ENCODE measurements around the gene E2F2. TPM values are rescaled to one million over a fixed set of nuclear protein-coding genes. Genes with fewer than 3 reads are reported as not detected.

E2F2 gene
- polyA plus RNA-seq, 3 donors from 2014 or later = 0.28 to 1.3 (median 1.2) TPM

DNA sequence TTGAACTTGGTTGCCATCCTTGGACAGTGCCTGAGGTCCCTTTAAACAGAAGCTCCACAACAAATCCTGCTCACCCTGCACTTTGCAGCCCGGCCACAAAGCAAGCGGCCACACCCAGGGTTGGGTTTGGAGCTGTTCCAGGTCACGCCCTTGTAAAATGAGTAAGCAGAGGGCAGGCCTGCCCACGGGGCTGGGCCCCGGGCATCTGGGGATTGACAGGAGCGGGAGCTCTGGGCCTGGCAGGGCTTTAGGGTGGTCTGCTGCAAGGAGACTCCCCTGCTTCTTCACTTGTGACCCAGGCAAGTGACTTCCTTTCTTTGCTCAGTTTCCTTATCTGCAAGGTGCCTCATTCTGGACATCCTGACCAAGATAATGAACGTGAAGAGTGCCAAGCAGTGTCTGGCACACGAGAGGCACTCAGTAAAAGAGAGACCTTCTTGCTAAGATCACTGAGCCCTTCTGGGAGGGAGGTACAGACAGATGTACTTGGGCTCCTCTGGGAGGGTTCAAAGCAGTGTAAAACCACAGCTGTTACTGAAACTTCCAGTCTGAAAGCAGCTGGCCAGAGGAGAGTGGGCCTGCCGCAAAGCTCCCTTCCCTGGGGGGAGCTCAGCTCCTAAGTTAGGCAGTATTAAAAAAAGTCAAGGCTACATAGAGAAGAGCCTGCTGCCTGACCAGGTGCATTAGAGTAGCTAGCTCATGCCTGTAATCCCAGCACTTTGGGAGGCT, 2.6 kb downstream of the E2F2 start:
- Mint-ChIP-seq H3K36me3 (no peaks in the 10 kb centered on the region), H3K9me3 (no peaks in the 10 kb centered on the region), H3K27ac (peak overlapping the region; percentile 76 to 86 (median 80)), H3K4me1 (peaks cover 83 to 93% of the 10 kb centered on the region in 2 donors), H3K27me3 (ENCODE audit: low read depth in 3 of 3) (peaks cover 2 to 5% (median 4%) of the 10 kb centered on the region in 3 donors), H3K4me3 (peak overlapping the region; percentile 69 to 85 (median 73))
- peak; percentile 45 to 62 (median 48) for DNase-seq

DNA sequence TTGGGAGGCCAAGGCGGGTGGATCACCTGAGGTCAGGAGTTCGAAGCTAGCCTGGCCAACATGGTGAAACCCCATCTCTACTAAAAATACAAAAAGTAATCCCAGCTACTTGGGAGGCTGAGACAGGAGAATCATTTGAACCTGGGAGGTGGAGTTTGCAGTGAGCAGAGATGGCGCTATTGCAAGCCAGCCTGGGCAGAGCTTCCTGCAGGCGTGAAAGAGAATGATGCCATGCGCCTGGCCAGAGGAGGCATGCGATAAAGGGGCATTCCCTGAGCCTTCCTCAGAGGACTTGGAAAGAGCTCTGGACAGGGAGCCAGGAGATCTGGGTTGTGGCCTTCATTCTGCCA, 3.2 kb downstream of the E2F2 start:
- Mint-ChIP-seq H3K27ac (peak overlapping the region; percentile 45 to 86 (median 76)), H3K9me3 (no peaks in the 10 kb centered on the region), H3K27me3 (ENCODE audit: low read depth in 3 of 3) (peaks cover 2 to 5% (median 4%) of the 10 kb centered on the region in 3 donors)

DNA sequence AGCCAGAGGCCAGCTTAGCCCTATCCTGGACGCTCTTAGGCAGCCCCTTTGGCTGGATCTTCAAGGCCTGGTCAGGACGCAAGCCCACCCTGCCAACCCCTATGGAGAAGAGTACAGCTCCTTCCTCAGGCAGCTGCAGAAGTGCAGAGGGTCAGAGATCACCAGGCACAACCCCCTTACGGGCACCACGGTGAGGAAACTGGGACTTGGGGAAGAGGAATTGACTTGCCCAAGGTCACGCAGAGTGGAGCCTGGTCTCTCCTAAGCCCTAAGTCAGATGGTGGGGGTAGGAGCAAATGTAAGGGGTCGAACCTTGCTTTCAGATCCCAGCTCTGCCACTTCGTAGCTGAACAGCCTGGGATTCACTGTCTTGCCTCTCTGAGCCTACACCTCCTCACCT, 3.7 kb downstream of the E2F2 start:
- Mint-ChIP-seq H3K27ac (peak overlapping the region in 3 of 6 donors; percentile 69 to 77 (median 76)), H3K36me3 (no peaks in the 10 kb centered on the region), H3K4me1 (peaks cover 75 to 84% of the 10 kb centered on the region in 2 donors), H3K27me3 (ENCODE audit: low read depth in 3 of 3) (peaks cover 2 to 5% (median 4%) of the 10 kb centered on the region in 3 donors), H3K4me3 (peak overlapping the region in 4 of 5 donors; percentile 70 to 85 (median 74)), H3K9me3 (no peaks in the 10 kb centered on the region)
- DNase-seq = no peak

More for the DNA sequence above, 3.2 kb downstream of the E2F2 start:
- Mint-ChIP-seq H3K4me3 (peak overlapping the region; percentile 69 to 85 (median 73)), H3K4me1 (peaks cover 78 to 88% of the 10 kb centered on the region in 2 donors), H3K36me3 (no peaks in the 10 kb centered on the region)
- DNase-seq = peak in 1 of 3 donors; percentile 19

DNA sequence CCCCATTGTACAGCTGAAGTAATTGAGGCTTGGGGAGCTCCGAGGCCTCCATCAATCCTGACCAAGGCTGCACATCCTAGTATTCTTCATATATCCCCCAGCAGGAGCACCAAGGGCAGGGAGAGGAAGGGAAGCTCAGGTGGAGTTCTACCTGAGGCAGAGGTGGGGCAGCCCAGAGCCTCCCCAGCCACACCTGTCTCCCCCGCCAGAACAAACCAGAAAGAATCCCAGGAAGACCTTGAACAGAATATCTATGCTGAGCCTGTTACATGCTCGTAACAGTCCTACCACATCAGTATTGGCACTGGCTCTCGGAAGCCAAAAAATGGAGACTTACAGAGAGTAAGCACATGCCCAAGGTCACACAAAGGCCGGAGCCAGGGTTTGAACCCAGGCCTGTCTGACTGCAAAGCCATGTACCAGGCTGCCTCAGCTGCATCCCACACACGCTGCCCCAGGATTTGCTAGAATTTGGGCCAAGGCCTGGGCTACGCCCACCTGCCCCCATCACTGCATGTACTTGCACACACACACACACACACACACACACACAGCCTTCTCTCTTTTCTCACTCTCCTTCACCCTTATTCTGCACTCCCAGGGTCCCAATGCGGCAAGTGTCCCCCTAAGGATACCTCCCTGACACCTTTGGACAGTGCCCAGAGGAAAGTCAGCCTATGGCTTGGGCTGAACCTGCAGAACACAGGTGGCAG, 4.5 kb downstream of the E2F2 start:
- Mint-ChIP-seq H3K36me3 (no peaks in the 10 kb centered on the region), H3K4me1 (peaks cover 67 to 75% of the 10 kb centered on the region in 2 donors), H3K4me3 (peak overlapping the region; percentile 47 to 76 (median 69)), H3K27me3 (ENCODE audit: low read depth in 3 of 3) (peaks cover 2 to 5% (median 4%) of the 10 kb centered on the region in 3 donors), H3K9me3 (no peaks in the 10 kb centered on the region), H3K27ac (peak overlapping the region; percentile 8 to 90 (median 66))
- no peak for DNase-seq

DNA sequence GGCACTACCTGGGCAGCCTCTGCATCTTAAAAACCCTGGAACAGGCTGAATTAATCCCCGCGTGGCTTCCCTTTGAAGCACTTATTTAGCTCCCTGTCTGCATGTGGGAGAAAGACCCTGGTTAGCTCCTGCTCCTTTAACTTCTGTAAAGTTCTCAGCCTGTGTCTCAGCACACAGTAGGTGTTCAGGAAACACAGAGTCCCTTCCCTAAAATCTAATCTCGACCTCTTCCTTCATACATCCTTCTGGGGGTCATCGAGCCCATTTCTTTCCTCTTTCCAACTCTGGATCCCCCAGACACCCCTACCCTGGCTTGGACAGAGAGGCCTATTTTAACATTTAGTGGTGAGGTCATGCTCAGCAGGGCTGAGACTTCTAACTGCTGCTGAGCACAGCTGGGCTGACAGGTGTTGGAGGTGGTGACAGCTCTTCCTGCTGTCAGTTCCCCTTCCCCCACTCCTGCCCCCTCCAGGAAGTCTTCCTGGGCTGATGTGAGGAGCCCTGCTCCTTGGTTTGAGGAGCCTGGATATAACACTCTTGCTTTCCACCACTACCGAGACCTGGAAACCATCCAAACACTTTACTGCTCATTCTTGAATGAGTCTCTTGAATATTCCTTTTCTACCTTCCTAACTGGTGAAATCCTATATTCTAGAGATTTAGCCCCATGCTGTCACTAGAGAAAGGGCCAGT, 5.3 kb downstream of the E2F2 start:
- DNase-seq = no peak
- H3K27ac Mint-ChIP-seq = peak overlapping the region; percentile 46 to 90 (median 78)
- peaks cover 2 to 3% (median 2%) of the 10 kb centered on the region in 3 donors for H3K27me3 Mint-ChIP-seq (ENCODE audit: low read depth in 3 of 3)
- peak overlapping the region; percentile 47 to 76 (median 69) for H3K4me3 Mint-ChIP-seq
- H3K4me1 Mint-ChIP-seq = peaks cover 62 to 68% of the 10 kb centered on the region in 2 donors
- no peaks in the 10 kb centered on the region for H3K36me3 Mint-ChIP-seq
- H3K9me3 Mint-ChIP-seq = no peaks in the 10 kb centered on the region

DNA sequence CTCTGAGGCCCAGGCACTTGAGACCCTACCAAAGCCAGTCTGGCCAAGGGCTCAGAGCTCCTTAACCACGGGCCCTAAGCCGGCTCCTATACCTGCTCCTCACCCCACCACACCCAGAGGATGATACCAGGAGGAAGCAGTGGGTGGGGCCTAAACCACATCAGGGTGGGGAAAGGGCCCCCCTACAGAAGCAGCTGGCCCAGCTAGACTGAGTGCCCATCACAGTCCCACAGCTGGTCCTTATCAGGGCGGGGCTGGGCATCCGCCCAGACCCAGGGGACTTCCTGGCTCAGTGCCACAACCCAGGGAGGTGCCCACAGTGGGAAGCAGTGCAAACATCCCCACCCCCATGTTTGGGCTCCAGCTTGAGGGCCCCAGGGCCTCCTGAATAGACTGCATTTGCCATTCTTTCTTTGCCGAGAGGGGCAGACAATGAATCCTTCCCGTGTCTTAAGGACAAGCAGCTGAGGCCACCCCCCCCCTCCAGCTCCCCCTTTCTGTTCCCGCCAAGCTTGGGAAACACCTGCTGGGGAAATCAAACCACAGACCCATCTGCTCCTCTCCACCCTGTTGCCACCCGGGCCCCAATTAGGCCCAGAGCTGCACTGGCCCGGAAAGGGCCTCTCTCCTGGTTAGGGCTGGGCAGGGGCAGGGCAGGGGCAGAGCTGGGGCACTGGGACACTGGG, 6.2 kb downstream of the E2F2 start:
- Mint-ChIP-seq H3K4me1 (peaks cover 58 to 63% of the 10 kb centered on the region in 2 donors), H3K9me3 (no peaks in the 10 kb centered on the region), H3K27ac (peak overlapping the region in 5 of 6 donors; percentile 63 to 88 (median 76)), H3K27me3 (ENCODE audit: low read depth in 3 of 3) (peaks cover 2 to 3% (median 2%) of the 10 kb centered on the region in 3 donors), H3K36me3 (no peaks in the 10 kb centered on the region), H3K4me3 (peak overlapping the region; percentile 26 to 76 (median 69))
- peak in 1 of 3 donors; percentile 22 for DNase-seq

DNA sequence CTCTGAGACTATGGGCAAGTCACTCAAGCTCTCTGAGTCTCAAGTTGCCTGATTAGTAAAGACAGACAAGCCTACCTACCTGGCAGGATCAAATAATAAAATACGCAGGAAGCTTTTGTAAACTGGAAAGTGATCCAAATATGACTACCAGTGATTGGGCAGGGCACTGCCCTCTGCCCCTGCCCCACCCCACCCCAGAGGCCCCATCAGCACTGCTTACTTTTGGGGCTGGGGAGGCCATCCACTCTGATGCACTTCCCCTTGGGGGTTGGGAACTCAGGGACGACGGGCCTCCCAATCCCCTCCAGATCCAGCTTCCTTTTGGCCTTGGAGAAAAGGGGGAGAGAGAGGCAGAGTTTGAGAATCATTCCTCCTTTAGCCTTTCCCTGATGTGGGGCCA, 6.9 kb downstream of the E2F2 start:
- Mint-ChIP-seq H3K36me3 (no peaks in the 10 kb centered on the region), H3K27me3 (ENCODE audit: low read depth in 3 of 3) (peaks cover 2 to 3% (median 2%) of the 10 kb centered on the region in 3 donors), H3K9me3 (no peaks in the 10 kb centered on the region), H3K27ac (peak overlapping the region in 5 of 6 donors; percentile 63 to 82 (median 69)), H3K4me1 (peaks cover 51 to 56% of the 10 kb centered on the region in 2 donors), H3K4me3 (peak overlapping the region in 3 of 5 donors; percentile 3 to 43 (median 36))
- no peak for DNase-seq

DNA sequence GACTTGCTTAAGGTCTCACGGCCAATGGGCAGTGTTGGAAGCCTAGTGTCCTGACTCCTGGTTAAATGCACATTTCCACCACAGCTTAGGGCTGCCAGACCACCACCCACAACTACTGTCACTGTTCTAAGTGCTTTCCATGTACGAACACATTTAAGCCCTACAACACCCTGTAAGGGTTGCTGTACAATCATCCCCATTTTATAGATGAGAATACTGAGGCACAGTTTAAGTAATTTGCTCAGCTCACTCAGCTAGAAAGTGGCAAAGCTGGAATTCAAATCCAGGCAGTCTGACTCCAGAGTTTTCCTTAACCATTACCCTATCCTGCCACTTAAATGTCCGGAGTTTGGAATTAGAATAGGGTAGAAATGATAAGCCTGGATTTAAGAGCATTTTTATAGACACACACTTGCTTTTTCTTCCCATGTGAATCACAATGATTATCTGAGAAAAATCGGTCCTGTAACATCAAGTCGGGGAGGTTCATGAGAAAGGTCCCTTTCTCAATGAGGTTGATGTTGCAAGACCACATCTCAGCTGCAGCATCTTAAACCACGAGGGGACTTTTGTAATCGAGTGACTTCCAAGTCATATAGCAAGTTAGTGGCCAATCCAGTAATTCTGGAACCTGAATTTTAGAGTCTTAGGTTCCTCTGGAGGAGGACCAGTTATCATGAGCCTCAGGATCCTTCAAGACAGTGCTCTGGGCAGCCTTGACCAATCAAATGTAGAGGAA, 8.6 kb downstream of the E2F2 start:
- Mint-ChIP-seq H3K4me3 (no peak overlapping the region), H3K9me3 (no peaks in the 10 kb centered on the region), H3K4me1 (peaks cover 33 to 39% of the 10 kb centered on the region in 2 donors), H3K27ac (peak overlapping the region; percentile 51 to 90 (median 68)), H3K36me3 (no peaks in the 10 kb centered on the region), H3K27me3 (ENCODE audit: low read depth in 3 of 3) (peaks cover 2 to 3% (median 2%) of the 10 kb centered on the region in 3 donors)
- DNase-seq = no peak

DNA sequence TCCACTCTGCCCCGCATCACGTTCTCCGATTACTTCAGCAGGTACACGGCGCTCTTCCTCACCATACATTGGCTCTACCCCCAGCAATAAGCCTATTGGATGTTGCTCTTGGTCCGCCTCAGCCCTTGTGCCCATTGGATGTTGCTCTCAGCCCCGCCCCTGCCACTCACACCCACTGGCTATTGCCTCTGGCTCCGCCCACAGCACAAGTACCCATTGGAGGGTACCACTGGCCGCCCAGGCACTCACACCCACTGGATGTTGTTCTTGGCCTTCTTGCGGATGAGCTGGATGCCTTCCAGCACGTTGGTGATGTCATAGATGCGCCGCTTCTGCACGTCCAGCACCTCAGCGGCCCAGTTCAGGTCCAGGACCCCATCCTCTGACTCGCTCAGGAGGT, 9.4 kb downstream of the E2F2 start:
- peaks cover 25 to 31% of the 10 kb centered on the region in 2 donors for H3K4me1 Mint-ChIP-seq
- H3K27me3 Mint-ChIP-seq (ENCODE audit: low read depth in 3 of 3) = peaks cover 0 to 2% (median 2%) of the 10 kb centered on the region in 3 donors

DNA sequence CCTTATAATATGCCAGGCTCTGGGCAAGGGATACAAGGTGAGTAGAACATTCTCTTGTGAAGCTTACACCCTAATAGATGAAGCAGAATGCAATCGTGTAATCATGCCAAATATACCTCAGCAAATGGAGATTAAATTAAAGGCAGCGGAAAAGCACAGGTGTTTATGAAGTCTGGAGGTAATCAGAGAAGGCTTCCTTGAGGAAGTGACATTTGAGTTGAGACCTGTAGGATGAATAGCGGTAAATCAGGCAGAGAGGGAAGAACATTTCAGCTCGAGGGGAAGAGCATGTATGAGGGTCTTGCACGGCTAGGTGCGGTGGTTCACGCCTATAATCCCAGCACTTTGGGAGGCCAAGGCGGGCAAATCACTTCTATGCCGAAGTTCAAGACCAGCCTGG, 13.5 kb downstream of the E2F2 start:
- no peak for DNase-seq
- Mint-ChIP-seq H3K36me3 (no peaks in the 10 kb centered on the region), H3K27me3 (ENCODE audit: low read depth in 3 of 3) (no peaks in the 10 kb centered on the region), H3K27ac (peak overlapping the region in 3 of 6 donors; percentile 7 to 62 (median 7)), H3K4me3 (no peak overlapping the region), H3K9me3 (no peaks in the 10 kb centered on the region), H3K4me1 (no peaks in the 10 kb centered on the region)

More for the DNA sequence above, 9.4 kb downstream of the E2F2 start:
- DNase-seq = no peak
- Mint-ChIP-seq H3K4me3 (no peak overlapping the region), H3K9me3 (no peaks in the 10 kb centered on the region), H3K27ac (no peak overlapping the region), H3K36me3 (no peaks in the 10 kb centered on the region)

DNA sequence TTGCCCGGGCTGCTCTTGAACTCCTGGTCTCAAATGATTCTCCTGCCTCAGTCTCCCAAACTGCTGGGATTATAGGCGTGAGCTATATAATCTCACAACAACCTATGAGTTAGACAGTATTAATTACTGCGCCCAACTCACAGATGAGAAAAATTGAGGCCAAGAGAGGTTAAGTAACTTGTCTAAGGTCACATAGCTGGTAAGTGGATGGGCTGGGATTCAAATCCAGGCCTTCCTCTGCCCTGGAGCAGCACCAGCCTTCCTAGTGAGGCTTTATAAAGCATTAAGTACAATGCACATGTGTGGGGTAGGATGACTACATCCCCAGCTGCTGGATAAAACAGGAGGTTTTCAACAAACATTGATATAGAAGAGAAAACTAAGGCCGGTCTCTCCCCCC, 15.1 kb downstream of the E2F2 start:
- no peak overlapping the region for H3K27ac Mint-ChIP-seq
- H3K9me3 Mint-ChIP-seq = no peaks in the 10 kb centered on the region

DNA sequence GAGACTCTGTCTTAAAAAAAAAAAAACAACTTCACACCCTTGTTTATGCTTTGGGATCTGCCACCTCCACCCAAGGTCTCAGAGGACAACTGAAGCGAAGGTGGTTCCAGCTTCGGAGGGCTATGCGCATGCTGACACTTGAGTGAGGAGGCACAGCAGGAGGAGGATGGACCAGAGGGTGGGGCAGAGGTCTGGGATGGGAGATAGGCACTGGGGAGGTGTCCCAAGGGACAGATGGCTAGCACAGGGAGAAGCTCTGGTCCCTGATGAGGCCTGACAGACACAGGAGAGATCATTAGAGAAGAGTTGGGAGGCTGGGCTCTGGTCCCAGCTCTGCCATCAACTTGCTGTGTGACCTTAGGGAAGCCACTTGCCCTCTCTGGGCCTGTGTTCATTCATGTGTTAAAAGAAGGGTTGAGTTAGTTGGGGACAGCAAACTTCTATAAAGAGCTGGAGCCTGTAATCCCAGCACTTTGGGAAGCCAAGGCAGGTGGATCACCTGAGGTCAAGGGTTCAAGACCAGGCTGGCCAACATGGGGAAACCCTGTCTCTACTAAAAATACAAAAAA, 16.8 kb downstream of the E2F2 start:
- Mint-ChIP-seq H3K27ac (no peak overlapping the region), H3K36me3 (no peaks in the 10 kb centered on the region), H3K4me3 (no peak overlapping the region), H3K9me3 (no peaks in the 10 kb centered on the region), H3K4me1 (no peaks in the 10 kb centered on the region), H3K27me3 (ENCODE audit: low read depth in 3 of 3) (no peaks in the 10 kb centered on the region)
- DNase-seq = no peak

More for the DNA sequence above, 15.1 kb downstream of the E2F2 start:
- Mint-ChIP-seq H3K36me3 (no peaks in the 10 kb centered on the region), H3K4me1 (no peaks in the 10 kb centered on the region), H3K27me3 (ENCODE audit: low read depth in 3 of 3) (no peaks in the 10 kb centered on the region), H3K4me3 (no peak overlapping the region)
- no peak for DNase-seq
